GM21786 (cell line): Measurements from ENCODE around the gene PIP5K1A.
A peak's percentile ranks its signal among the peaks of the same experiment; 100 is the strongest.
"Not testable (repeated sequence)": the region's sequence is repeated elsewhere in the genome, so short reads cannot be mapped to it uniquely, and the experiment has no call there.

Experiments
- ATAC-seq: cut with Tn5 transposase; IDR thresholded peaks from one replicate; pipeline ENCODE4 v1.9.1; 2021; ENCODE audit not compliant: unreplicated experiment

Gene PIP5K1A

DNA sequence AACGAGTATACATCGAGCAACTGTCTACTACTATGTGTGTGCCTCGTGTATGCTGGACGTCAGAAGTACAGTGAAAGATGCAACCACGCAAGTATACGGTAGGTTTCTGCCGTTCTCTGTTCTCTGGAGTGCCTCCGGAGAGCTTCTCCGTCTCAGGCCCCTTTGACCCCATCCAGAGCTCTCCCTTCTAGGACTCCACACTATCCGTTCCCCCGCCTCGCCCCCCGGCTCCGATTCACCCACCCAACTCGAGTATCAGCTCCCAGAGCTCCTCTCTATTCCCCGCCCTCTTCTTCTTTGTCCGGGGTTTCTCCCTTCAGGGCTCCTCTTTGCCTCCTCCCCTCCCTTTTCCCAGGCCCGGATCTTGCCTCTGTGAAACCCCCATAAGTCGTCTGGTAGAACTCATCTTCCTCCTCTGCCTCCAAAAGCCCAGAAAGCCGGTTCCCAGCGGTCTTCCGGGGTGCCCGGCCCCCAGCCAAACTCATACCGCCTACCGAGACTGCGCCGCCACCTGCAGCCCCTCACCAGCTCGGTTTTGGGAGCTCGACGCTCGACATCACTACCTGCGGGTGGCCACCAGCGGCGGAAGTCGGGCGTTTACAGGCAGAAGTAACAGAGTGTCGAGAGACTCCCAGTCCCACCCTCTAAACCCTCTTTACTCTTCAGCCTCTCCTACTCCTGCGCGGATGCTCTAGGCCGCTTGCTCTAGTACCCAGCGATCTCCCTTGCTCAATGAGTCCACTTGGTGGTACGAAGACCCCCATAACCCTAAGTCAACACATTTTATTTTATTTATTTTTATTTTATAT is 8.5 kb upstream of the PIP5K1A start, which contains the start of gene VPS72:
Gene VPS72, minus strand, starts transcription at position 561 of the 809 bp plus-strand sequence. Its CDS starts 76 bp downstream, at position 485.
- peak; percentile 85 for ATAC-seq

DNA sequence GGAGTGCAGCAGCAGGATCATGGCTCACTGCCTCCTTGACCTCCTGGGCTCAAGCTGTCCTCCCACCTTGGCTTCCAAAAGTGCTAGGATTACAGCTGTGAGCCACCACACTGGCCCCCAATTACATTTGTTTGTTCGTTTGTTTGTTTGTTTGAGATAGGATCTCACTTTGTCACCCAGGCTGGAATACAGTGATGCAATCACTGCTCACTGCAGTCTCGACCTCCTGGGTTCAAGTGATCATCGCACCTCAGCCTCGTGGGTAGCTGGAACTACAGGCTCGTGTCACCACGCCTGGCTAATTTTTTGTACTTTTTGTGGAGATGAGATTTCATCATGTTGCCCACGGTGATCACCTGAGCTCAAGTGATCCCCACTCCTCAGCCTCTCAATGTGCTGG is 6.3 kb upstream of the PIP5K1A start:
- no peak for ATAC-seq

DNA sequence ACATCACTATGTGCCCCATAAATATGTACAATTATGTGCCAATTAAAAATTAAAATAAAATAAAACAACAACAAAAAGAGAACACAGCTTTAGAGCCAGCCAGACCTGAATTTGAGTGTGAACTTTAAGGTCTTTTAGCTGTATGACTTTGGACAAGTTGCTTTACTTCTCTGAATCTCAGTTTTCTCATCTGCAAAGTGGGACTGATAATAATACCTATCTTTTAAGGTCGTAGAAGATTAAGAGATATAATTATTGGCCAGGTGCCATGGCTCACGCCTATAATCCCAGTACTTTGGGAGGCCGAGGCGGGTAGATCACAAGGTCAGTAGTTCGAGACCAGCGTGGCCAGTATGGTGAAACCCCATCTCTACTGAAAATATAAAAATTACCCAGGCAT is 5.0 kb upstream of the PIP5K1A start:
- ATAC-seq = no peak

DNA sequence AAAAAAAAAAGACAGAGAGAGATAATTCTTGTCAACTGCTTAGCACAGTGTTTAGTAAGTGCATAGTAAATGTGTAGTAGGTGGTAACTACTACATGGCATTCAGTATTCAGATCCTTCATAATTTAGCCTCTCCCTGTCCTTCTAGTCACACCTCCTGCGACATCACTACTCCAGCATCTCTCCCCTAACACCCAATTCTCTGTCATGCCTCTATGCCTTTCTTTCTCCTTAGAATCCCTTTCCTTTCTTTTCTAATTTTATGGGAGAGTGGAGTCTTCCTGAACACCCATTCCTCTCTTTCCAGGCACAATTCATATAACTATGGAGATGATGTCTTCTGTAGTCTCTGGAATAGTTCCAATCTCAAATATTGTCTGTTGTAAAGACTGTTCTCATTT is 4.5 kb upstream of the PIP5K1A start:
- ATAC-seq = no peak

DNA sequence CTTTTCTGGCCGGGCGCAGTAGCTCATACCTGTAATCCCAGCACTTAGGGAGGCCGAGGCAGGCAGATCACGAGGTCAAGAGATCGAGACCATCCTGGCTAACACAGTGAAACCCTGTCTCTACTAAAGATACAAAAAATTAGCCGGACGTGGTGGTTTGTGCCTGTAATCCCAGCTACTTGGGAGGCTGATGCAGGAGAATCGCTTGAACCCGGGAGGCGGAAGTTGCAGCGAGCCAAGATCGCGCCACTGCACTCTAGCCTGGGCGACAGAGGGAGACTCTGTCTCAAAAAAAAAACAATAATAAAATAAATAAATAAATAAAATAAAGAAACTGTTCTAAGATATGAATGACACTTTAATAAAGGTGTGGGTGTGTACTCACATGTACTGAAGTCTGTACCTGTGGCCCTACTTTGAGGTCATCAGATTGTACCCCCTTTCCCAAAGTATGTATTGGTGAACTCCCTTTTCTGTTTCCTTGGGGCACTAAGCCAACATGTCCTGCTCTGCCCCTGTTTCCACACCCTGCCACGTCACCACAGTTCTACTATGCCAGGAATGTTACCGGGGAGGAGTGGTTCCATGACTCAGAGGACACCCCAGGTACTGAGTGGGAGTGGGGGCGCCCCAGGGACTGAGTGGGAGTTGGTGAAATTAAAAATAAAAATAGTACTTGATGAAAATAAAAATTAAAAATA is 3.3 kb upstream of the PIP5K1A start:
- ATAC-seq = not testable (repeated sequence)

DNA sequence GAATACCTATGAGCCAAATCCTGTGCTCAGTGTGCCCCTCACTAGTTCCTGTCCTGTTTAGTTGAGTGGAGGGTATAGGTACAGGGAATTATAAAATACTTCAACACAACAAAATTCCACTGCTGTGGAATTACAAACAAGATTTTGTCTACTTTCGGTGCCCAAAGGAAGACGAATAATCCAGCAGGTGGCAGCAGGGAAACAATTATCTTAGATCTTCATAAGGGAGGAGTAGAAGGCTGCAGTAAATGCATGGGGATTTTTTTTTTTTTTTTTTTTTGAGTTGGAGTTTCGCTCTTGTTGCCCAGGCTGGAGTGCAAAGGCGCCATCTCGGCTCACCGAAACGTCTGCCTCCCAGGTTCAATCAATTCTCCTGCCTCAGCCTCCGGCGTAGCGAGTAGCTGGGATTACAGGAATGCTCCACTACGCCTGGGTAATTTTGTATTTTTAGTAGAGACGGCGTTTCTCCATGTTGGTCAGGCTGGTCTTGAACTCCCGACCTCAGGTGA is 2.0 kb upstream of the PIP5K1A start:
- ATAC-seq = no peak

DNA sequence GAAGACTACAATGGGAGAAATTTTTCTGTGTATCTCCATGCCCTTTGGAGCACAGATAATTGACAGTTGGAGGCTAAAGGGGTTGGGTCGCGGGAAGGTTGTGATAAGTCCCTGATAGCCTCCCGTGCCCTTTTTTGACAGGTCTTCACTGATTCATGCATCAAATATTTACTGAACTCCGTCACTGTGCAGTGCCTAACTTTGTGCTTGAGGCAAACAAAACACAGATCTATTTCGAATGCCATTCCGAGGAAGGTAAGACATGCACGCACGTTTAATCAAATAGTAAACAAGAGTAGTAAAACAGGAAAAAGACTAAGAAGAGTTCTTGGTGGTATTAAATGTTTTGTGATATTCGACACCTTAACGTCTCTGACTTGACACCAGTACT is 494 bp upstream of the PIP5K1A start:
- ATAC-seq = no peak

DNA sequence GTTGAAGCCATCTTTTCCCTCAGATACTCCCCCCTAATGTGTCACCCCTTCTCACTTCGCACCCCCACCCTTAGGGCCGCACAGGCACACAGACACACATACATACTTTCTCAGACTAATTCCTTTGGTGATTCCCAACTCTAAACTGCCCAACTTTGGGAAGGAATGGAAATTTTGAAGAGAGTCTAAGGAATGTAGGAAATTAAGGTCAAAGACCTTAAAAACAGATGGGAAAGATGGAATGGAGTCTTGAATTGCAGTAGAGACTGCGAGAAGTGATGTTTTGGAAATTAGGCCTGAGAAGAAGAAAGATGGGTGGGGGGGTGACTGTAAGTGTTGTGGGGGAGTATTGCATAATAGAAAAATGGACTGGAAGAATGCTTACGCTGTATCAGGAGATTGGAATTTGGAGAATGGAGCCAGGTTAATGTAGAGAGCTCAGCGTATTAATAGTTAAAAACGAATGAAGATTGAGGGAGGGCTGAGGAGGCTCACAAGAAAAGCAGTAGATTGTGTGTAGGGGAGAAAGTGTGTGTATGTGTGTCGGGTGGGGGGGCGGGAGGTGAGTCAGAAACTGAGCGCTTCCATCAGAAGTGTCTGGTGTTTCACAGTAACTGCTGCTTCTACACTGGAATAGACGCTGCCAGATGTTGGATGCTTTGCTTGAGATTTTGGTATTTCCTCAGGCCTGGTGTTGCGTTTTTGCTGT is 1.7 kb downstream of the PIP5K1A start:
- ATAC-seq = no peak

DNA sequence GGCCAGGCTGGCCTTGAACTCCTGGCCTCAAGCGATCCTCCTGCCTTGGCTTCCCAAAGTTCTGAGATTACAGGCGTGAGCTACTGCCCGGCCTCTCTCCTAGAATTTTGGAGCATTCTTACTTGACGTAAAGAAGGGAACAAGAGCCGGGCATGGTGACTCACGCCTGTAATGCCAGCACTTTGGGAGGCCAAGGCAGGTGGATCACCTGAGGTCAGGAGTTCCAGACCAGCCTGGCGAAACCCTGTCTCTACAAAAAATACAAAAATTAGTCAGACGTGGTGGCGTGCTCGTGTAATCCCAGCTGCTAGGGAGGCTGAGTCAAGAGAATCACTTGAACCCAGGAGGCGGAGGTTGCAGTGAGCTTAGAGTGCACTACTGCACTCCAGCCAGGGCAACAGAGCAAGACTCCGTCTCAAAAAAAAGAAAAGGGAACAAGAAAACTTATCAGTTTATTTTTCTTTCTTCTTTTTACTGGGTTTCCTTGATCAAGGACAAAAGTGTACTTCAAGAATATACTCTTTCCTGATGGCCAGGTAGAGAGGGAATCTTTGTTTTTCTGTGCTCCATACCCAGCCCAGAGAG is 7.1 kb downstream of the PIP5K1A start:
- not testable (repeated sequence) for ATAC-seq

DNA sequence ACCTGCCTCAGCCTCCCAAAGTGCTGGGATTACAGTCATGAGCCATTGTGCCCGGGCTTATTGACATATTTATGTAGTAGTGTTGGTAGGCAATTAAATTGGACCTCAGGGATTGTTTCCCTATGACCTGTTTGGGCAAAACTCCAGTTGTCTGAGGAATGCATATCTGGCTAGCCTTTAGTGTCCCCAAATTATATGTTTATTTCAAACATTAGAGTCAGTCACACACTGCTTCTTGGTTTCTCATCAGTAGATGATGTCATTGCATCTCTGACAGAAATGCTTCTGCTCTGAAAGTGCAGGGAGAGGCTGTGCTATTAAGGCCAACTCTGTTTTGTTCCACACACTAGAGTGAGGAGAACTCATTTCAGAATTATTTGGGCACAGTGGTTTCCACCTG is 12.5 kb downstream of the PIP5K1A start:
- no peak for ATAC-seq

DNA sequence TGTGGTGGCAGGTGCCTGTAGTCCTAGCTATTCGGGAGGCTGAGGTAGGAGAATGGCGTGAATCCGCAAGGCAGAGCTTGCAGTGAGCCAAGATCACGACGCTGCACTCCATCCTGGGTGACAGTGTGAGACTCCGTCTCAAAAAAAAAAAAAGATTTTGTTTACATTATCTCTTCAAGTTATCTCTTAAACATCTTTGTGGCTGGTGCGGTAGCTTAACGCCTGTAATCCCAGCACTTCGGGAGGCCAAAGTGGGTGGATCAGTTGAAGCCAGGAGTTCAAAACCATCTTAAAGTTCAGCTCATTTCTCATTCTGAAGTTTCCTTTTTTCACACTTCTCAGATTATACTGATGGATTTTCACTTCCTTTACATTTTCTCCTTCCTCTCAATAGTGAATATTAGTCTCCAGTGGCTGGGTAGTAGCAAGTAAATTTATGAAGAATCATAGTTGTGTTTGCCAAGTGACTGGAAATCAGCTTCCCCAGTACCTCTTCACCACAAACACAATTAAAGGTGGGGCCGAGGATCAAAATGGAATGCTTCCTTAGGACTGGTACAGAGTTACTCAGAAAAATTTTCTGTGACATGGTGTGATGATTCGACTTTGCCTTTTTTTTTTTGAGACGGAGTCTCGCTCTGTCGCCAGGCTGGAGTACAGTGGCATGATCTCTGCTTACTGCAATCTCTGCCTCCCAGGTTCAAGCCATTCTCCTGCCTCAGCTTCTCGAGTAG is 13.8 kb downstream of the PIP5K1A start:
- ATAC-seq = no peak

DNA sequence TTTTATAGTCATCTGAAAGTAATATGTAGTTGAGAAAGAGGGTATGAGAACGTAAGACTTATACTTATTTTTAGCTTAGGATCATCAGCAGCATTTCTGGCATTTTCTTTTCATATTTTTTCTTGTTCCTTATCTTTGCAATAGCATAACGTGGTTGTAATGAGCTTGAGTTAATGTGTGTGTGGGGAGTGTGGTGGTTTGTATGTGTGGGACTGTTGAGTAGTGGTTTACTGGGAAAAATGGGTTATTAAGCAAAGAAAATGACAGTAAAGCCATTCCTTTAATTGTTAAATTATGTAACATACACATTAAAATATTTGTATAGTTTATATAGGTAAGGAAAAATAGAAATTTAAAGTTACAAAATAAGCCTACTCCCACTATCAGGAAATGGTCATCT is 15.2 kb downstream of the PIP5K1A start:
- no peak for ATAC-seq

DNA sequence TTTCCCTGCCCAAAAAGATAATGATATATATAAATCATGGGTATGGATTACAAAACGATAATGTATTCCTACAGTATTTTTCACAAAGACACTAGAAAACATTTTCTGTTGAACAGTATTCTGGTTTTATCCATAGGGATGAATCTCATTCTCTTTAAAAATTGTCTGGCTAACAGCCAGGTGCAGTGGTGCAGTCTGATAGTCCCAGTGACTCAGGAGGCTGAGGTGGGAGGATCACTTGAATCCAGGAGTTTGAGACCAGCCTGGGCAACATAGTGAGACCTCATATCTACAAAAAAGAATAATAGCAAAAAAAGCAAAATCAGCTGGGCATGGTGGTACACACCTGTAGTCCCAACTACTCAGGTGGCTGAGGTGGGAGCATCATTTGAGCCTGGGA is 23.3 kb downstream of the PIP5K1A start:
- ATAC-seq = no peak

DNA sequence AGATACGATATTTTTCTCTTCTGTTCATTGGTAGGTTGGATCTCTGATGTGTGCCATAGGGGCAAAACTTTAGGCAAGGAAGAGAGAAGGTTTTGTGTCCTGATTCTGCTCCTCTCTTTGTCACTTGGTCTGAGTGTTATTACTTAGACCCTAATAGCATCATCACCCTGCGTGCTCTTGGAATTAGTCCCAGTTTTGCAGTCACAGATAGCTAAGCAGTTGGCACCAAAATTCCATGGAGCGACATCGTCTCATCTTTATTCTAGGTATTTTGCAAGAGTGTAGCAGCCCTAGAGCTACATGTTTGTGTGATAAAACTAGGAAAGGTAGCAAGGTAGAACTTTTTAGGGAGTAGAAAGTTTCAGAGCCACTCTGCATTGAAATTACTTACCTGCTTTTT is 23.8 kb downstream of the PIP5K1A start:
- ATAC-seq = no peak

DNA sequence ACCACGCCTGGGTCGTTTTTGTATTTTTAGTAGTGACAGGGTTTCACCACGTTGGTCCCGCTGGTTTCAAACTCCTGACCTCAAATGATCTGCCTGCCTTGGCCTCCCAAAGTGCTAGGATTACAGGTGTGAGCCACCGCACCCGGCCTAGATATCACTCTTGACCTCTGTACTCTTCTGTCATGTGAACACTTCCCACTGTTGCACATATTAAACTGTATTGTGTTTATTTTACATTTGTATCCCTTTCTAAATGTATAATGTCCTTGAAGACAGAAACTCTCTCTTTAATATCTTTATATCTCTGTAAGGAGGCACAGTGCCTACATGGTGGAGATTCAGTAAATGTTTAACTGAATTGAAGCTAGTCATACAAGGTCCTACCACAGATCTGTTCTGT is 36.9 kb downstream of the PIP5K1A start:
- ATAC-seq = no peak

DNA sequence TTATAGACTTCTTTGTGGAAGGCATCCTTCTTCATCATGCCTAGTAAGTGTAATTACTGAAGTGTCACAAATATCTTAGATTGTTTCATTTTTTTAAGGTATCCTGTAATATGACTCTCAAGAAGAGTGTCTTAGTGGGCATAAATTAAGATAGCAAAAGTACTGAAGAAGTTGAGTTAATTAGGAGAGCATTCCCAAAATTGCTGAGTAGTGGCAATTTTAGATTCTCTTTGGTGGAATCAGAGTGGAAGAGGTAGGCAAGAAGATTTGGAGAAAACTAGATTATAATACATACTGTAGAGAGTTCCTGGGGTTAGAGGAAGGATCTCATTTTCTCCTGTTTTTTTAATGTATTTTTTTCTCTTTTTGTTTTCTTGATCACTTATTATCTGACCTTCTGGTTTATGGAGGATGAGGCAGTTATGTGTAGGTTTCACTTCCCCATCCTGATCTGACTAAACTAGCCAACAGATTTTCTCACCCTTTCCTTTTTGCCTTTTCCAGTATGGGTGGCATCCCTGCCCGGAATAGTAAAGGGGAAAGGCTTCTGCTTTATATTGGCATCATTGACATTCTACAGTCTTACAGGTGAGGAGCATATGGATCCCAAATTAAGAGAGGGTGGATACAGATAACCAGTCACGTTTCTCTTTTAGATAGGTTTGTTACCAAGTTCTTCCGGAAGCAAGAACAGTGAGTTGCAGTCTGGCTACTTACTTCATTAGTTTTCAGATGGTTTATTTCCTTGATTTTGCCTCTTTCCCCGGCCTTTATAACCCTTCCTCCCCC is 39.5 kb downstream of the PIP5K1A start:
- ATAC-seq = no peak

DNA sequence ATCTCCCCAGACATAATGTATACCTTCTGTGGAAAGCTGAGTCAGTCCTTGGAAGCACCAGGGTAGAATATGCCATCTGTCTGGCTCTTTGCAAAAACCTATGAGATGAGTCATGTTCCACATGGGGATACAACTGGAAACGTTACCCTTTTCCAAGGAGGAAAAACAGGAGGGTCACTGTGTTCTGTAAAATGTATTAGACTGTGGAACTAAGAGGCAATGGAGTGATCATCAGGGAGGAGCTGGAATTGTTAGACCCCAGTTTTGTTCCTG is 40.1 kb downstream of the PIP5K1A start:
- ATAC-seq = no peak

DNA sequence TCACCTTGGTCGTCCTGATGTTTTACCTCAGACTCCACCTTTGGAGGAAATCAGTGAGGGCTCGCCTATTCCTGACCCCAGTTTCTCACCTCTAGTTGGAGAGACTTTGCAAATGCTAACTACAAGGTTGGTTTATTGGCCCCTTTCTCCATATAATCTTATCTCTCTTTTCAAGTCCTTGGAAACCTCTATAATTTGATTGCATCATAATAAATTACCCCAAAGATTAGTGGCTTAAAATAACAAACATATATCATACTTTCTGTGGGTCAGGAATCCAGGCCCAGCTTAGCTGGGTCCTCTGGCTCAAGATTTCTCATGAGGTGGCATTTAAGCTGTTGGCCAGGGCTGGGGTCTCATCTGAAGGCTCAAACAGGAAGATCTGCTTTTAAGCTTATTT is 44.1 kb downstream of the PIP5K1A start:
- no peak for ATAC-seq

DNA sequence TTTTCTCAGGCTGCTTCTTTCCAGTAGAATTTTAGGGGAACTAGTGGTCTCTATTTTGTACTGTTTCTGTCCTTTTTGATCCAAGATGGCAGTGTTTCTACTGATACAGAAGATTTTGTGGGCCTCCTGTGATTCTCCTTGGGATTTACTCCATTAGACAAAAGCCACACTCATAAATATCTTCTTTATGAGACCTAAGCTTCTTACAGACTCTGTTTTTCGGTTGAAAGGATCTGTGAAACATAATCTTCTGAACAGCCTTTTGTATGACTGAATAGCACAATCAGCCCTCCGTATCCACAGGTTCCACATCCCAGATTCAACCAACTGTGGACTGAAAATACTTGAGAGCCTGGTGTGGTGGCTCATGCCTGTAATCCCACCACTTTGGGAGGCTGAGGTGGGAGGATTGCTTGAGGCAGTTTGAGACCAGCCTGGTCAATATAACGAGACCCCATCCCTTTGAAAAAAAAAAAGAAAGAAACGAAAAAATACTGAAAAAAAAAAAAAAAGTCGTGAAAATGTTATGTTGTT is 45.4 kb downstream of the PIP5K1A start:
- no peak for ATAC-seq

DNA sequence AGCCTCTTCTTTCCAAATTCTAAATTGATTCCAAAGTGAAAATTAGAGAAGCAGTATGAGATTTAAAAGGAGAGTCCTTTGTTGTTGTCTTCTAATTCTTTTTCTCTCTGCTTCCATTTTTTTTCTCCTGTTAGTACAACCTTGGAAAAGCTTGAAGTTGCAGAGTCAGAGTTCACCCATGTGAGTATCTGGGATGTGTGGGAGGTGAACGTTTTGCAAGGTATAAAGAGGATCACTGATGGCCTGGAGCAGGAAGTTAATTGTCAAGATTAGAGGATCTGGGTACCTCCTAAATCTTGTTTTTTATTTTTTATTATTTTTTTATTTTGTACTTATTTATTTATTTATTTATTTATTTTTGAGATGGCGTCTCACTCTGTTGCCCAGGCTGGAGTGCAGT is 48.4 kb downstream of the PIP5K1A start:
- ATAC-seq = no peak
